ENCODE measurements around the gene GSC2.

DNA sequence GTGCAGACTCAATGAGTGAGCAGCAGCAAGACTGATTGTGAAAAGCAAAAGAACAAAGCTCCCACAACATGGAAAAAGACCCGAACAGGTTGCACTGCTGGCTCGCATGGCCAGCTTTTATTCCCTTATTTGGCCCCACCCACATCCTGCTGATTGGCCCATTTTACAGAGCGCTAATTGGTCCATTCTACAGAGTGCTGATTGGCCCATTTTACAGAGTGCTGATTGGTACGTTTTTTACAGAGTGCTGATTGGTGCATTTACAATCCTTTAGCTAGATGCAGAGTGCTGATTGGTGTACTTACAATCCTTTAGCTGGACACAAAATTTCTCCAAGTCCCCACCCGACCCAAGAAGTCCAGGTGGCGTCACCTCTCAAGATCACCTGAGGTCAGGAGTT is 43.8 kb upstream of the GSC2 start:
- TF ChIP-seq, protein P1, sequence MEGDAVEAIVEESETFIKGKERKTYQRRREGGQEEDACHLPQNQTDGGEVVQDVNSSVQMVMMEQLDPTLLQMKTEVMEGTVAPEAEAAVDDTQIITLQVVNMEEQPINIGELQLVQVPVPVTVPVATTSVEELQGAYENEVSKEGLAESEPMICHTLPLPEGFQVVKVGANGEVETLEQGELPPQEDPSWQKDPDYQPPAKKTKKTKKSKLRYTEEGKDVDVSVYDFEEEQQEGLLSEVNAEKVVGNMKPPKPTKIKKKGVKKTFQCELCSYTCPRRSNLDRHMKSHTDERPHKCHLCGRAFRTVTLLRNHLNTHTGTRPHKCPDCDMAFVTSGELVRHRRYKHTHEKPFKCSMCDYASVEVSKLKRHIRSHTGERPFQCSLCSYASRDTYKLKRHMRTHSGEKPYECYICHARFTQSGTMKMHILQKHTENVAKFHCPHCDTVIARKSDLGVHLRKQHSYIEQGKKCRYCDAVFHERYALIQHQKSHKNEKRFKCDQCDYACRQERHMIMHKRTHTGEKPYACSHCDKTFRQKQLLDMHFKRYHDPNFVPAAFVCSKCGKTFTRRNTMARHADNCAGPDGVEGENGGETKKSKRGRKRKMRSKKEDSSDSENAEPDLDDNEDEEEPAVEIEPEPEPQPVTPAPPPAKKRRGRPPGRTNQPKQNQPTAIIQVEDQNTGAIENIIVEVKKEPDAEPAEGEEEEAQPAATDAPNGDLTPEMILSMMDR (IDR thresholded peaks at IDR 0.05 in 8 of 11, conservative IDR thresholded peaks at IDR 0.05 in 3 of 11) = no peak
- no peak for TF ChIP-seq POLR2A (IDR thresholded peaks at IDR 0.05)
- TF ChIP-seq POLR2AphosphoS5 (IDR thresholded peaks at IDR 0.05) = no peak
